OCI-LY7 (cell line): ENCODE data around the gene YBX3. TPM values are rescaled to one million over a fixed set of nuclear protein-coding genes. Genes with fewer than 3 reads are reported as not detected.

ENCODE experiments used
- BruUV-seq: library from RNA; stranded (reverse); fragments of 400-500 nt; replicated peaks from 2 replicates; lab custom pipeline; 2021; lab: Mats Ljungman, UMichigan
- CTCF ChIA-PET: fragments of 300-600 bp; sonication (Branson Sonifier 250); formaldehyde crosslinking; loops from one replicate; lab custom pipeline; 2022; ENCODE audit warnings: antibody characterized with exemption; ENCODE audit not compliant: unreplicated experiment; lab: Charles Lee
- POLR2A ChIA-PET: fragments of 300-600 bp; sonication (Branson Sonifier 250); formaldehyde crosslinking; loops from one replicate; lab custom pipeline; 2022; ENCODE audit warnings: antibody characterized with exemption; lab: Charles Lee
- DNase-seq: peaks from one replicate; pipeline ENCODE4 v3.0.0-alpha.2; 2015; ENCODE audit warnings: low spot score
- H2AFZ ChIP-seq: fragments of 200-600 bp; sonication (generic), shearing (Covaris generic); 2 replicates; pipeline ENCODE4 v1.6.1; 2014; ENCODE audit warnings: mild to moderate bottlenecking, antibody characterized with exemption, low read length, moderate library complexity
- H3K27ac ChIP-seq: fragments of 200-600 bp; sonication (generic); 2 replicates; pipeline ENCODE4 v1.5.1; 2014; ENCODE audit warnings: mixed run types, low read depth, mild to moderate bottlenecking, moderate library complexity, low read length, inconsistent platforms; ENCODE audit not compliant: poor library complexity, severe bottlenecking
- H3K36me3 ChIP-seq: fragments of 200-600 bp; sonication (generic); 2 replicates; pipeline ENCODE4 v1.6.1; 2014; ENCODE audit warnings: mild to moderate bottlenecking, antibody characterized with exemption, low read length, moderate library complexity, mixed read lengths; ENCODE audit not compliant: insufficient read depth
- H3K4me1 ChIP-seq: fragments of 200-600 bp; sonication (generic); 2 replicates; pipeline ENCODE4 v1.5.1; 2014; ENCODE audit warnings: mild to moderate bottlenecking, low read length; ENCODE audit not compliant: insufficient read depth, poor library complexity, severe bottlenecking
- H3K4me2 ChIP-seq: fragments of 200-600 bp; sonication (generic); 2 replicates; pipeline ENCODE4 v1.6.1; 2014; ENCODE audit warnings: mild to moderate bottlenecking, low read length
- H3K4me3 ChIP-seq: fragments of 200-600 bp; sonication (generic); 2 replicates; pipeline ENCODE4 v1.5.1; 2014; ENCODE audit warnings: mild to moderate bottlenecking, low read depth, low read length; ENCODE audit not compliant: poor library complexity, severe bottlenecking
- H3K79me2 ChIP-seq: fragments of 200-600 bp; sonication (generic); 2 replicates; pipeline ENCODE4 v1.6.1; 2016; ENCODE audit warnings: low read depth, mild to moderate bottlenecking, low read length, moderate library complexity, mixed read lengths; ENCODE audit not compliant: insufficient read depth
- H3K9me2 ChIP-seq: fragments of 200-600 bp; sonication (generic); 2 replicates; pipeline ENCODE4 v1.6.1; 2016; ENCODE audit warnings: mild to moderate bottlenecking, low read length, mixed read lengths; ENCODE audit not compliant: insufficient read depth
- H3K9me3 ChIP-seq: fragments of 200-600 bp; sonication (generic); 2 replicates; pipeline ENCODE4 v1.6.1; 2014; ENCODE audit warnings: mild to moderate bottlenecking, mixed run types, low read length, mixed read lengths
- H4K20me1 ChIP-seq: fragments of 200-600 bp; sonication (generic); 2 replicates; pipeline ENCODE4 v1.6.1; 2014; ENCODE audit warnings: mild to moderate bottlenecking, antibody characterized with exemption, low read length, moderate library complexity, mixed read lengths; ENCODE audit not compliant: insufficient read depth
- EZH2phosphoT487 ChIP-seq: fragments of 200-600 bp; sonication (generic); IDR thresholded peaks from 2 replicates; pipeline ENCODE4 v1.6.1; 2018; ENCODE audit warnings: low read depth, borderline replicate concordance, mild to moderate bottlenecking, mixed run types, antibody characterized with exemption, low read length, moderate library complexity, mixed read lengths
- intact Hi-C: fragments of 100-400 bp; cut with micrococcal nuclease; formaldehyde crosslinking; loops from one replicate; pipeline ENCODE4 v1.10.0; 2022; ENCODE audit not compliant: unreplicated experiment
- total RNA-seq, 2 experiments: library from RNA; depleted of rRNA in 1 of 2; stranded (reverse); fragments of >200 nt in 1 of 2; shearing (Covaris generic) in 1 of 2; gene quantifications; 2 replicates each; pipeline ENCODE4 v1.2.3, GENCODE V29; 2014 to 2022
- TF ChIP-seq, protein P1 (sequence below): fragments of 200-600 bp; sonication (generic); conservative IDR thresholded peaks from 2 replicates; pipeline ENCODE4 v1.5.1; 2014; ENCODE audit warnings: mild to moderate bottlenecking, antibody characterized with exemption, low read length, moderate library complexity, mixed read lengths

YBX3 gene
- total RNA-seq, 2 experiments from 2014 or later: 97.5 to 223 TPM

DNA sequence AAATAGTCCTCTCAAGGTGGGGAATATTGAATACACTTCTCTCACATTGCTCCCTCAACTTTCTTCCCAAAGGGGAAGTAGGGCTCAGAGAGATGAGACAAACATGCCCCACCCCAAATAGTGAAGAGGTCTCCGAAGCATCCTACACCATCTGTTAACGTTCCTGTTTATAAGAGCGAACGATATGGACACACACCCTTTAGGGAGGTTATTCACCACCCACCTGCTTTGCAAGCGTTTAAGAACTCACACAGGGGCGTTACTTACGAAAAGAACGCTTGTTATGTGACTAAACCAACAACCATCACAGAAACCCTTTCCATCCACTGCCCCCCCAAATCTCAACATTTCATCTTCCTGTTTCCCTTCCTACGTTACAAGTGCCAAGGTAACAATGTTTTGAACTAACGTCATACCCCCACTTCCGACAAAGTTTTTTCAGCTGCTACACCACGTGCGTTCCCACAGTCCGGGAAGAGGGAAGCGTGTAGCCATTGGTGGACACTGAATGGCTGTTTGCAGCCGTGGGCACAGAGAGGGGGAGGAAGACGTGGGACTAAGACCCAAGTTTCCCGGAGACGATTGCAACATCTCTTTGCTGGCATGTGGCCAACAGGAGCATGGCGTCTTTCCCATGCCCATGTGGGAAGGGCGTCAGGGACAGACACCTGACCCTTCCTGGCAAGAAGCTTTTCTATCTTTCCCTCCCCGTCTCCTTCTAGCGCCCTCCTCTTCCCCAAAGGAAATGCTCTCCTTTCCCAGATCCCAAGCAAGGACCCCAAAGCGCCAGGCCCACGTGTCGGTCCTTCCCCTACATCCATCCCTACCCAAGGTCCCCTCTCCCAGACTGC is 1.2 kb downstream of the YBX3 start:
- H3K9me2 ChIP-seq: no peaks in the 10 kb centered on the region
- BruUV-seq: no TSS peak
- H3K36me3 ChIP-seq: peaks cover 19% of the 10 kb centered on the region
- H3K27ac ChIP-seq: peak overlapping the region; percentile 55
- H3K9me3 ChIP-seq: no peaks in the 10 kb centered on the region
- peak overlapping the region; percentile 94; the same call in 1 of the 2 replicates for H2AFZ ChIP-seq
- H3K79me2 ChIP-seq: peaks cover 50% of the 10 kb centered on the region
- ChIA-PET POLR2A (interaction anchor here (0.6 kb wide), 1 partner anchor 286 kb away, joined by 3 read pairs; no protein-coding TSS in a partner anchor), CTCF (no interaction called here)
- DNase-seq: peak; percentile 71
- peak overlapping the region; percentile 75 for H3K4me2 ChIP-seq
- intact Hi-C loops: loop anchor here (1.0 to 5.0 kb wide), 4 partner anchors 29 to 2000 kb away; partner anchors contain the start of genes MAGOHB and SMIM10L1
- H3K4me1 ChIP-seq: peaks cover 28% of the 10 kb centered on the region
- peaks cover 19% of the 10 kb centered on the region; the same call in 1 of the 2 replicates for H4K20me1 ChIP-seq
- H3K4me3 ChIP-seq: peak overlapping the region; percentile 80
- TF ChIP-seq EZH2phosphoT487: no peak
- TF ChIP-seq, protein P1, sequence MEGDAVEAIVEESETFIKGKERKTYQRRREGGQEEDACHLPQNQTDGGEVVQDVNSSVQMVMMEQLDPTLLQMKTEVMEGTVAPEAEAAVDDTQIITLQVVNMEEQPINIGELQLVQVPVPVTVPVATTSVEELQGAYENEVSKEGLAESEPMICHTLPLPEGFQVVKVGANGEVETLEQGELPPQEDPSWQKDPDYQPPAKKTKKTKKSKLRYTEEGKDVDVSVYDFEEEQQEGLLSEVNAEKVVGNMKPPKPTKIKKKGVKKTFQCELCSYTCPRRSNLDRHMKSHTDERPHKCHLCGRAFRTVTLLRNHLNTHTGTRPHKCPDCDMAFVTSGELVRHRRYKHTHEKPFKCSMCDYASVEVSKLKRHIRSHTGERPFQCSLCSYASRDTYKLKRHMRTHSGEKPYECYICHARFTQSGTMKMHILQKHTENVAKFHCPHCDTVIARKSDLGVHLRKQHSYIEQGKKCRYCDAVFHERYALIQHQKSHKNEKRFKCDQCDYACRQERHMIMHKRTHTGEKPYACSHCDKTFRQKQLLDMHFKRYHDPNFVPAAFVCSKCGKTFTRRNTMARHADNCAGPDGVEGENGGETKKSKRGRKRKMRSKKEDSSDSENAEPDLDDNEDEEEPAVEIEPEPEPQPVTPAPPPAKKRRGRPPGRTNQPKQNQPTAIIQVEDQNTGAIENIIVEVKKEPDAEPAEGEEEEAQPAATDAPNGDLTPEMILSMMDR: no peak

DNA sequence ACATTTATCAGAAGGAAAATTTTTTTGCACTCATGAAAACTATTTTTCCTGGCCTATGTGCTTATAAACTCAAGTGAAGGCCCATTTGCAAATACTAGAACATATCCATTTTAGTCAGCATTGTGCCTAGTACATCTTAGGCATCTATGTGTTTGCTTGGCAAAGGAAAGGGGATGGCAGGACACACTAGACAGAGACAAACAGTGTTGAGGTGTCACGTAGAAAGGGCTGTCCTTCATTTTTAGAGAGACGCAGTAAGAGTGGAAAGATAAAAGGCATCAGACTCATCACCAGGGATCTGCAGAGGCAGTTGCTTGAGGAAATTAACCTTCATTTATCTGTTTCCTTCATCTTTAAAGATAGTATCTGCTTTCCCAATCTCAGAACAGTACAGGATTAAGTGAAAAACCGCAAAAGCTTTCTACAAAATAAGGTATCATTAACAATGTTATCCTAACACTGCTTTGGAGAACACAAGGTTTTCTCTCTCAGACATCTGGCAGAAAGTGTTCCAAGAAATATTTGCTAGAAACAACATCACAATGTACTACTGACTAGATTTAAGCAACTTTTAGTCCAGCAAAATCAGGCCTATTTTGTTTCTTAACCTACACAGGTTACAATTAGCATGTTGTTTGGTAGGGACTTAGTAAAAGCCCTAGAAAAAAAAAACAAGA is 2.0 kb downstream of the YBX3 start:
- Histone ChIP-seq H3K27ac (no peak overlapping the region), H3K9me3 (no peaks in the 10 kb centered on the region), H4K20me1 (peaks cover 19% of the 10 kb centered on the region; the same call in 1 of the 2 replicates), H3K36me3 (peaks cover 26% of the 10 kb centered on the region), H3K79me2 (peaks cover 50% of the 10 kb centered on the region), H3K4me2 (peak overlapping the region; percentile 75), H3K4me1 (peaks cover 28% of the 10 kb centered on the region), H3K4me3 (peak overlapping the region; percentile 80), H3K9me2 (no peaks in the 10 kb centered on the region), H2AFZ (no peak overlapping the region)
- ChIA-PET POLR2A (interaction anchor here (1.1 kb wide), 1 partner anchor 107 kb away, joined by 4 read pairs; the partner anchor contains the start of gene MAGOHB), CTCF (no interaction called here)
- intact Hi-C loops: loop anchor here (5.0 kb wide), 1 partner anchor 2001 kb away; no protein-coding TSS in a partner anchor
- BruUV-seq: TSS peak; percentile 36
- no peak for DNase-seq
- TF ChIP-seq, protein P1: no peak
- no peak for TF ChIP-seq EZH2phosphoT487
